ENCODE results near the gene DGKI.

DGKI gene

DNA sequence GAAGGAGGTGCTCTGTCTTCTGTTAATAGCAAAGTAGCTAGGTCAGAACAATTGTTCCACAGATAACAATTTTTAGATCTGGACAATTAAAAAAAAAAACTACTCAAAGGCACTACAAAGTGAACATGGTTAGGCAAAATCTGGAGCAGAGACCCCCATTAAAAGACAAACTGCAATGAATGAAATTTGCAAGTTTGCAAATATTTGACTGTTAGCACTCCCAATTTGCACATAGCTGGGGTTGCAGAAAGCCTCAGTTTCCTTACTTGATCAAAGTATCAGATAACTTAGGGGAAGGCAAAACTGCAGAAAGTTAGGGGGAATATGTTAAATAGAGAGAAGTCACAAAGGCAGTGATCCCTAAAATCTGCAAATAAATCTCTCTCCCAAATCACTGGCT lies 68.3 kb downstream of the DGKI start:
- no peak for DNase-seq

DNA sequence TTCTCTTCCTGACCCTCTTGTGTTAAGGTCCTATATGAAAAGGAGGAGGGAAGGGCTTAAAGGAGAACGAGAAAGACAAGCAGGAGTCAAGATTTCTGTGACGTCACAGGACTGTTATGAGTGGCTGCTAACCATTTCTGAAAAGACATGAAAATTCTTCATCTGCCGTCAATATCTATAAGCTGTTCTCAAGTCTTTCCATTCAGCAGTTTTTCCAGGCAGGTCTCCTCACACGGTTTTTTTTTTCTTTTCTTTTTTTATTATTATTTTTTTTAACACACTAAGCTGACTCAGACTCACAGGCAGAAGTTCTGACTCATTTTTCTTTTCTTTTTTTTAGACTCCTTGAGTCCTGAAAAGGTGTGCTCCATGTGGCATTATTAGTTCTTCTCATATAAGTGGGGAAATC lies 72.0 kb downstream of the DGKI start:
- no peak for DNase-seq

DNA sequence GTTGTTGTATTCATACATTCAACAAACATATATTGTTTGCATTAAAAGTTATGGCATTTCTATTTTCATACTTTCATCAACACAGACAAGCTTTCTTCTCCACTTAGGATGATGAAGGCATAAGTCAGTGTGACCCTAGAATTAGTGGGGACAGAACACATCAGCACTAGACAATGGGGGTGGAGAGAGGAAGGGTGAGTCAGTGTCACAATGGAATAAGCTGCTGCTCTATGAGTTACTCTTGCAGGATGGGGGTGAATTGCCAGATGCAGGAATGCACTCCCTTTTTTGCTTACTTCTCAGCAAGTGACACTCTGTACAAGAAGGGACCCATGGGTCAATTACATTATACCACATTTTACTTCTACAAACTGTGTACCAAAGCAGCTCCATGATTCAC lies 74.0 kb downstream of the DGKI start:
- no peak for DNase-seq

DNA sequence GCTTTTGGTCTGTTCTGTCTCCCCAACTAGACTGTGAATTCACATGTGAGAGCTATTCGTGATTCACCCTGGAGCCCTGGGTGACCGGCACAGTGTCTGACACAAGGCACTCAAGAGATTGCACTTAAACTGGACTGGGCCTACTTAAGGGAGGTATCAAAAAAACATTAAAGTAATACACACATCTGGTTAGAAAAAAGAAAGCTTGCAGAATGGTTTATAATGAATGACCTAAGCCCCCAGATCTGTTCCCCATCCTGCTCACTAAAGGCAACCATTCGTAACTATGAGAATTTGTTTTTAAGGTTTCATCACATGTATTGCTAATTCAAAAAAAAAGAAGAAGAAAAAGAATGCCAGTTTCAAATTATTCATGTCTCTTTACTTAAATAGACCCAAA lies 74.5 kb downstream of the DGKI start:
- DNase-seq = no peak

DNA sequence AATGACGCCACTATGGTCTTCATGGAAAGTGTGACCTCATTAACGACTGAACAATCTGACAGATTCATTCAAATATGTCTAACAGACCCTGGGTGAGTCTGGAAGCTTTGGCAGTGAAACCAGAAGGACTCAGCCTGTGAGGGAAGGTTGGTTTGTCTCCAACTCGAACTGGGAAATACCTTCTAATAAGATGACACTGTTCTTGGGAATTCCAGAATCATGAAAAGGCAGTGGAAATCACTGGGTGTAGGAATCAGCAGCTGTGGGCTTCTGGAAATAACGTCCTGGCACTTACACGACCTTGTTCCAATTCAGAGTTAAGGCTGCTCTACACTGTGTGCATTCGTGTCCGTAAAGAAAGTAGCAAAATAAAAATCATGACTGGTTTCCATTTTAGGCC lies 75.1 kb downstream of the DGKI start:
- DNase-seq = no peak

DNA sequence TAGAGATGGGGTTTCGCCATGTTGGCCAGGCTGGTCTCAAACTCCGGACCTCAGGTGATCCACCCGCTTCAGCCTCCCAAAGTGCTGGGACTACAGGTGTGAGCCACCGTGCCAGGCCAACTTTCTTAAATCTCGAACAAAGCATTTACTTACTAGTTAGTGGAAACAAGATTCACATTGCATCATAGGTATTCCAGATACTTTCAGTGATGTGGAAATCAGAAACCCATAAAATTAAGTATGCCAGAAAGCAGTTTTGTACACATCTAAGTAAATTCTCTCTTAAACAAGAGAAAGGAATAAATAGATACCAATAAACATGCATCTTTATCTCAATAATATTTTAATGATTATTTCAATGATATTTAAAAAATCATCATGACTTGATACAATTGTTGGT lies 75.5 kb downstream of the DGKI start:
- no peak for DNase-seq

DNA sequence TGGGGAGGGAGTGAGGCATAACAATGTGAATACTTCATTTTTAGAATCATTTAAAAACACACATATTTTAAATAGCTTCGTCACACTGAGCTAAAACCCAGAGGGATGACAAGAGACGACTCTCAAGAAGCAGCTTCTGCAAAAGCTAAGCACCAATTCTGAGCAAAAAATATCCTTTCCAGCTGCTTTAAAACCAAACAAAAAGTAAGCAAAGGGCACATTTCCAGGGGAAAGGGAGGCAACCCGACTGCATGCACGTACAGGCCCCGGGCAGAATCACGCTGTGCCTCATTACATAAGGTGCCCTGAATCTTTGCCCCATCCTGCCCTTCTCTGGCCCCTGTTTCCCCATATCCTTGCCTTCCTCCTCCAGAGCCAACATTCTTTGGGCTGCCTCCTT lies 78.4 kb downstream of the DGKI start:
- DNase-seq = no peak

DNA sequence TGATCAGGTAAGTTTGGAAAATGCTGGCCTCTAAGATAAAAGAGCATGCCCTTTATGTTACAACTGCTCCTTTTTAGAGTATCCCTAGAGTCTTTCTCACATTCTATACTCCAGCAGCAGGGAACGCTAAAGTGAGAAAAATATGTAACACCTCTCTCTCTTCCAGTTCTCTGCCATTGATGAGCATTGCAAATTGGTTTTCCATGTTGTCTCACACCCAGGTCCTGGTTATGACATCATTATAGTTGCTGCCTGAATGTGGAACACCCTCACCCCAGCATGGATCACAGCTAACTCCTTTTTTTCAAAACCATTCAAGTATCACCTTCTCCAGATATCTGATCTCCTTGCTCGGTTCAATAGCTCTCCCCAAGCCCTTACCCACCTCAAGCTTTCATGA lies 84.4 kb downstream of the DGKI start:
- no peak for DNase-seq

DNA sequence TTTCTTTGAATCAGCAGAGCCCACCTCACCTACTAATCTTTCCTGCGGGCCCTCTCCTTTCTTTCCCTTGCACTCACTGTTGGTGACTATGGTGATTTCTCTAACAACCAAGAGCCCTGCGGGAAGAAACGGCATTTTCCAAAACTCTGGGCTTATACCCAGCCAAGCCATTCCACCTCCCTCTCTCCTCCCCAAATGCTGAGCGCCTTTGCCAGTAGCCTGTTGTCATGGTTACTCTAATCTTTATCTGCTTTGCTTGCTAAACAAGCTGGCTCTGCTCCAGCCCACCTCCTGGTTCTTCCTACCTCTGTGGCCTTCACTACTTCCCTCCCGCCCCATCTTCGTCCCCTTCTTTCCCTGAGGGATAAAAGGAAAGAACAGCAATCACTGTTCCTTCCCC lies 86.7 kb downstream of the DGKI start:
- no peak for DNase-seq

DNA sequence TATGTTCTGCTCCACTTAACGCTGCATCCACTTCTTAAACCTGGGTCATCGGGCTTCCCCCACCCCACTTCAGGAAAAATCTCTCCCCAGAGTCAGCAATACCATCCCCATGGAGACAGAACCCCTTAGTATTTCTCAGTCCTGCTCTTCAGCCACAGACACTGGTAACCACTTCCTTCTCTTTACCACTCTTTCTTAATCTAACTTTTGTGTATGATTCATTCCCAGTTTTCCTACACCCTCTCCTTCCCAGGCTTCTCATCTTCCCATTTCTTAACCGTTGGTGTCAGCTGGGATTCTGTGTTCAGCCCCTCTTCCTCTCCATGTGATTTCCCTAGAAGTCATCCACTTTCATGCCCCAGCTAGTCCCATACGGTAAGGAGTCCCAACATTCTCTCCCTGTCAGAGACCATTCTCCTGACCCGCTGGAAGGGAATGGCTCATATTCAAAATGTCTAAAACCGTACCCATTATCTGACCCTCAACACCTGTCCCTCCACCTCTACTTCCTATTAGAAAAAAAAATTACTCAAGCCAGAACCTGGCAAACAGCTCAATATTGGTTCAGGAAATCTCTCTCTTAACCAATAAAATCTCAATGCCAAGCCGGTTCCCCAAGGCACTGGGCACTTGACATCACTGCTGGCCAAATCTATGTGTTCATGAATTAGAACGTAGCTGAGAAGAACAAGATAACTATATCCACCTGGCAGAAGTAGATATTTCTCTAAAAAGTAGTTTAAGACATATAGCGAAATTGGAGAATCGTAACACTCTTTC lies 89.4 kb downstream of the DGKI start:
- DNase-seq = no peak

DNA sequence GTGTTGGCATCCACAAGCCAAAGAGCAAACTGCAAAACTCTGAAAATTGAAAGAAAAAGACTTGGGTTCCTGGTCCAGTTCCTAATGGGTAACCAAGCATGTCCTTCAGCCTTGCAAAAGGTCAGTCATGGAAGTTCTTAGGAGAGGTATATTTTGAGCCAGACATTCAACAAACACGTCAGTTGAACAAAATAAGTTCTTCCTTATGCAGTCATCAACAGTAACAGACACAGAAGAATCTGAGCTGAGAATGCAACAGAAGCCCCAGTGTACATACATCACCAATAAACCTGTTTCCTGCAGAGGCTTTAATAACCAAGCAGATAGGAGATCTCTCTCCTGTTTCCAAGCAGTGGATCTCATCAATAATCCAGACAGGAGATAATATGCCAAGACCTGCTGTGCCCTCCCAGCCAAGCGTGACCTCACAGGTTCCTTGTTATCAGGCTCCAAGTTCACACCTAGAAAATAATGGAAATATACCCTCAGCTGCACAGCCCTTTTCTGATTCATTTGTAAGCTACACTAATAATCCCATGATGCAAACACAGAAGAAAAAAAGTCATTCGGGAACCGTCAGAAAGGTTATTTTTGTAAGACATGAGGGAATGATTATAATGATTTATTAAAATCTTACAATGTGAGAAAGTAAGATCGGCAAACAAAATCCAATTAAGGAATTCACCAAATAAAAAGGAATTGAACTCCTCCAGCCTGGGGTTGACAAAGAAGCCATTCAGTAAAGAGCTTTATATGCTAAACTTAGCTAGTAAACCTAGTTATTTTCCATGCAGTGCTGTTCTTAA lies 90.7 kb downstream of the DGKI start:
- DNase-seq = no peak

DNA sequence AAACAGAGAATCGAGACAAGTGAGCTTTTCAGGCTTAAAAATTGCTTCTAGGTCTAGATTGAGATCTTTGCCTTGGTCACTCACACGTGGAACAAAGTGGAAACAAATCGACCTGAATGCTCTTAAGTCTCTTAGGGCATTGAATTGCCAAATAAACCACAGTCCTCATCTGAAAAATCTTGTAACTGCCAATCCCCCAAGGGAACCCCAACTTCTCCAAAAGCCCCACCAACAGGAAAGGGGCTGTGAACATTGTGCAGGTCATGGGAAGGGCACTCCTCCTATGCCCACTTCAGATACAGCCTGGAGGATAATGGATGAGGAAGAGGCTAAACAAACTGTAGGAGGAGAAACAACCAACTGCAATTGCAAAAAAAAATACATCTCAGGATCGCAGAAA lies 91.3 kb downstream of the DGKI start:
- DNase-seq = no peak

DNA sequence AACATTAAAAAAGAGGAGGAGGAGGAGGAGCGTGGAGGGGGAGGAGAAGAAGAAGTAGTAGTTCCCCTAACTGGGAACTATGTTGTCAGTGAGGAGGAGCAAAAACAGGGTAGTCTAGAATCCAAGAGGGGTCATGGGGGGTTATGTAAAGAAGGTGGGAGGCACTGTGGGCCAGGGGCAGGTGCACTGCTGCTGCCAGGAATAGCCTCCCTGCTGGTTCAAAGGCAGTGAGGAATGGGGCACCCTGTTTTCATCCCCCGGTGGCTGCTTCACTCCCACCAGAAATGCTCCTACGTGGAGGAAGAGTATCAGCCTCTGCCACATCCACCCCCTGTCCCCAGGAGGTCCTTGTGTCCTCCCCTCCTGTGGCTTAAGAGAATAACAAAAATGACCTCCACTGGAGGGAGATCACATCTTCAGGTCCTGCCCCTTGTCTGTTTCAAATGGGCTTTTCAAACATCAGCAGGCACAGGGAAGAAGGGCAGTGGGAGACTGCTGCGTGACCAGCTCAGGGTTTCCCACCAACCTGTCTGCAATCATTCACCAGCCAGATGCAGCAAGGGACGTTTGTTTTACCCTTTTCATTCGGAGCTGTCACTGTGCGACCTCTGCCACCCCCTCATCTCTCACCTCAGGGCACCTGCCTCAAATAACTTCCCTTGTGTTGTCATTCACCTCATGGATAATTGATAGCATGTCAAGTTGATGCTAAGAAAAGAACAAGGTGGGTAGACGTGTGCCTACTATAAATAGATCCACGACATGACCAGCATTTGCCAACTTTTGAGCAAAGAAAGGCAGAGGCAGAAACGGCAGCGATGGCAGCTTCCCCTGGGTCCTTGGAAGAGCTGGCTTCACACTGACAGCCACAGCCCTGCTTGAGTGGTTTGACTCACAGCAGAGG lies 92.6 kb downstream of the DGKI start:
- no peak for DNase-seq

DNA sequence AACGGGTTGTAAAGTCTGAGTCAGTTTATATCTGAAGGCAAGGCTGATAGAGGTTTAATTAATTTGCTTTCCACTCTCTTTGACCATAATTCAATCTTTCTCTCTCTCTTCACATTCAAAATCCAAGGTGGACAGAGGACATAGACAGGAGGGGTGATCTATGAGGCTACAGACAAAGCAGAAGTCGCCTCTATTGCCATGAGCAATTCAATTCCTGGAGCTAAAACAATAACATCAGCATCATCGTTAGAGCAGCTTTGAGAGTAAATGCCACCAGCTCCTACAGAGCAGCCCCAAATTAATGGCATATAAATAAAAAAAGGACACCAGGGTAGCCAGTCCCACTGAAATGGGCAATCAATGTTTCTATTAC lies 93.2 kb downstream of the DGKI start:
- no peak for DNase-seq

DNA sequence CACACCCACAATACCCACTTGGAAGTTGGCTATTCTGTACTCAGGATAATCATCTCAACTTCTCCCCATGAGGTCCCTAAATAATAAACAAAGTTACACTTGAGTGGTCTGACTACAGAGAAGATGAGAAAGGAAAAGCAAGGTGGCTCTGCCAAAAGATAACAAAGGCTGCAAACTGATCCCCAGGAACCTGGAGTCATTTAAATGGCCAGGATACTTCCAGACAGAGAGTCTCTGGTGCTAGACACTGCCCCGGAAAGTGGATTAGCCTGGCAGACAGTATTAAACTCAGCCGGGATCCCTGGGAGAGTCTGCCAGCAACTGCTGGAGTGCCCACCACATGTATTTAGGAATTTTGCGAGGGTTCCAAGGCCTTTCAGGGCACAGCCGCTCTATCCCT lies 93.7 kb downstream of the DGKI start:
- no peak for DNase-seq

DNA sequence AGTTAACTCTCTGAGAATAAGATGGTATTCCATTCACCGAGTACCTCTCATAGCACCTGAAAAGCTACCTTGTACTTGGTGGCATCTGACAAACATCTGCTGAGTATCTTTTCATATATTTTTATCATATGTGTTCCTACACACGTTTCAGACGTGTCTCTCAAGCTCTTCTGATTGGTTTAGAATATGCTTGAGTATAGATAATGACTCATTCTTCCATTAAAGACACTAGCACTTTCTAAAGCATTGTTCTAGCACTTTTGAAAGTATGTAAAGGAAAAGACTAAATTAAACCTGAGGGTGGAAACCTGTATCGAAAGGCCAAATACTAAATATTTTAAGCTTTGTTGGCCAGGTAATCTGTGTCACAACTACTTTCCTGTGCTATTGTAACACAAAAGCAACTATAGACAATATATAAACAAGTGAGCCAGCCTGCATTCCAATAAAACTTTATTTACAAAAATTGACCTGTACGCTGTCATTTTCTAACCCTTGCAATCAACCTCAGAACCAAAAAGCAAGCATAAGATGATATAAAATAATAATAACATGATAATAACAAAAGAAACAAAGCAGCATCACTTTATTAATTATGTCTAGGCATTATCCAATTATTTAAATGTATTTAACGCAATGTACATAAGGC lies 95.3 kb downstream of the DGKI start:
- no peak for DNase-seq

DNA sequence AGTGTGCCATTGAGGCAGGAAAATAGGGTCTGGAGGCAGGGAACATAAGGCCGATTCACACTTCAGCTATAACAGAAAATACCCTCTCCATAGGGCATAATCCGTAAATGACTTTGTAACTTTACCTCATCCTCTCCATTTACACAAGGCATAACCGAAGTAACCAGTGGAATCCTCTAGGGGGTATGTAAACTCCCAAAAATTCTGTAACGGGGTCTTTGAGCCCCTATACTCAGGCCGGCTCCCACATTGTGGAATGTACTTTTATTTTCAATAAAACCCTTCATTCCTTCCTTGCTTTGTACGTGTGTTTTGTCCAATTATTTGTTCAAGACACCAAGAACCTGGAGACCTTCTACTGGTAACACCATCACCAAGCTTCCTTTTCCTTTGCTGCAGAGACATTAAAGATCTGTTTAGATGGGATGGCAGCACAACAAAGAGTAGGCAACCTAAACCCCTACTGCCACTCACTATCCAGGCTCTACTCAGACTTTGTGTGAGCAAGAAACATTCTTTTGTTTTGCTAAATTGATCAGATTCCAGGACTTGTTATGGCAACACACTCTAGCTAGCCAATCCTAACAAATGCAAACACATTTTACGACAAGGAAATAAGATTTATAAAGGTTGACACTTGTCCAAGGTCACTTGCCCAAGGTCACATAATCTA lies 99.3 kb downstream of the DGKI start:
- no peak for DNase-seq

DNA sequence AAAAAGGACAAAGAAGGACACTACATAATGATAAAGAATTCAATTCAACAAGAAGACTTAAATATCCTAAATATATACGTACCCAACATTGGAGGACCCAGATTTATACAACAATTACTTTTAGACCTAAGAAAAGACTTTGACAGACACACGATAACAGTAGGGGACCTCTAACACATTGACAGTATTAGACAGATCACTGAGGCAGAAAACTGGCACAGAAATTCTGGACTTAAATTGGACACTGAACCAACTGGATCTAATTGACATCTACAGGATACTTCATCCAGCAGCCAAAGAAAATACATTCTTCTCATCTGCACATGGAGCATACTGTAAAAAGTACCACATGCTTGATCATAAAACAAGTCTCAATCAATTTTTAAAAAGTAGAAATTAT lies 103.8 kb downstream of the DGKI start:
- no peak for DNase-seq

DNA sequence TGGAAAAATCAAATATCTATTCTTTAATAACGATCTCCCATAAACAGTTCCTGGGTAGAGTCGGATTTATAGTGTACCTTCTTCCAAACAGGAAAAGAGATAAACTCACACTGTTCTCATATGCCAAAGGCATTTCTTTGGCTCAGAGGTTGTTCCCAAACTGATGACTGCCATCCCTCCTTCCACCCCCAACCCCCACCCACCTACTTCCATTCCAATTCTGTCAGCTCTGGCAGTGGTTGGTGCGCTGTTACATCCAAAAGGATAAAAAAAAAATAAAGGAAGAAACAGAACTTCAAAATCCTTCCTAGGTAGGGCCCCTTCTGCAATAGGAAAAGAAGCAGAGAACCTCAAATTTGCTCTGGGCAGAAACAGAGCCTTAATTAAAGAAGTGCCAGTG lies 104.7 kb downstream of the DGKI start:
- no peak for DNase-seq

DNA sequence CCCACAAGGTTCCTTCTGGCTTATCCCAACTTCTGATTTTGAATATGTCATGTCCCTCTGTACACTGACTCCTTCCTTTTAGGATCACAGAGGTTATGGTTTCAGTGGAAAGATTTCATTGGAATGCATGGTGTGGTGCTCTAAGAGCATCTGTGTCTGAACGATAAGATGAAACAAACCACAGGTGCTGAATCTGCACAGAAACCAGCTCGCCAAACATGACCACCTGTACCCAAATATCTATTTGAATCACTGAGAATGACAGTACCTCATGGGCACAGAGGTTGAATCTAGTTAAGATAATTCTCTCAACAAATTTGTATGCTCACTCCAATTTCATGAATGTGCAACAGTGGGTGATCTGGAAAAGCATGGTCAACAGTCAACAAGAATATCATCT lies 105.3 kb downstream of the DGKI start:
- no peak for DNase-seq

DNA sequence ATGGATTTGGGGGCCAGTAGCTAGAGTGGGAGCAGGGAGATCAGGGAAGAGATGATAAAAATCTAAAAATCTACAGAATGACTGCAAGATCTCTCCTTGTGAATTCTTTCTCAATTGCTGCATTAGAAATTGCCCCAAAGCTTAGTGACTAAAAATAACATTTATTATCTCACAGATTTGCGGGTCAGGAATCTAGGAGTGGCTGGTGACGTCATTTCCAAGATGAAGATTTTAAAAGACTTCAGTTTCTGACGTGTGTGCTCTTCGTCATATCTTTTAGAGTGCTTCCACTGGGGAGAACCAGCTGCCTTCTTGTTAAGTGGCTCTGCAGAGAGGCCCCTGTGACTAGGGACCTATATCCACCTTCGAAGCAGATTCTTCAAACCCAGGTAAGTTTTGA lies 112.6 kb downstream of the DGKI start:
- DNase-seq = no peak

DNA sequence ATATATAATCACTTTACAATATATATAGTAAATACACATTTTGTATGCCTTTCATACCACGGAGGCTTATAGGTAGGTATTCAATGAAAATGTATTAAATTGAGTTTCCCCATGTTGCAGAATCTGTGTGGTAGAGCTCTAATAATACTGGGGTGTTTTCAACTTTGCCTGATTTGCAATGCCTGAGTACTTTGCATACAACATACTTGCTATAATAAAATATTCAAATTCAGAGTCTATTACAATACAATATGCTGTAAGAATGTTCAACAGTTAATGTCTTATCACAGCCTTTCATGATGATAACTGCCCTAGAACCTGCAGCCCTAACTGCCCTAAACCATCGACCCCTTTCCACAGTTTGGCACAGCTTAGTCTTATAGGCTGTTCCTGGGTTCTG lies 114.6 kb downstream of the DGKI start:
- DNase-seq = no peak

DNA sequence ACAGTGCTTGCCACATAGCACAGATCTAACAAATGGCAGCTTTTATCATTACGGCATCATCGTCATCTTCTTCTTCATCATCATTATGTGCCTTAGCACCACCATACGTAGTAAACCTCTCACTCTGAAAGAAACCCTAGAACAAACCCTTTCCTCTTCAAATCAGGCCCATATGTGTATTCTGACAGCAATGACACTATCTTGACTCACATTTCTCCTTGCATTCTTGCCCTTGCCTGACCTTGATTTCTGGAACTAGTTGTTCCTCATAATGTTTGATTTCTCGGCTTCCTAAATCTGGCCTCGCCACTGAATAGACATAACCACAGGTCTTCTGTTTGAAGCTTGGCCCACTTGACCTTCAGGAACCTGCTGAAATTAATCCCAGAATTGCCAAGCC lies 115.3 kb downstream of the DGKI start:
- no peak for DNase-seq

Data from T1000 (cell line).